Measurements from ENCODE around the gene BCR.

The BCR gene

GRCh38 chr22:23151827-23152226 lies 28.5 kb upstream of the BCR start:
- DNase-seq = no peak

DNA sequence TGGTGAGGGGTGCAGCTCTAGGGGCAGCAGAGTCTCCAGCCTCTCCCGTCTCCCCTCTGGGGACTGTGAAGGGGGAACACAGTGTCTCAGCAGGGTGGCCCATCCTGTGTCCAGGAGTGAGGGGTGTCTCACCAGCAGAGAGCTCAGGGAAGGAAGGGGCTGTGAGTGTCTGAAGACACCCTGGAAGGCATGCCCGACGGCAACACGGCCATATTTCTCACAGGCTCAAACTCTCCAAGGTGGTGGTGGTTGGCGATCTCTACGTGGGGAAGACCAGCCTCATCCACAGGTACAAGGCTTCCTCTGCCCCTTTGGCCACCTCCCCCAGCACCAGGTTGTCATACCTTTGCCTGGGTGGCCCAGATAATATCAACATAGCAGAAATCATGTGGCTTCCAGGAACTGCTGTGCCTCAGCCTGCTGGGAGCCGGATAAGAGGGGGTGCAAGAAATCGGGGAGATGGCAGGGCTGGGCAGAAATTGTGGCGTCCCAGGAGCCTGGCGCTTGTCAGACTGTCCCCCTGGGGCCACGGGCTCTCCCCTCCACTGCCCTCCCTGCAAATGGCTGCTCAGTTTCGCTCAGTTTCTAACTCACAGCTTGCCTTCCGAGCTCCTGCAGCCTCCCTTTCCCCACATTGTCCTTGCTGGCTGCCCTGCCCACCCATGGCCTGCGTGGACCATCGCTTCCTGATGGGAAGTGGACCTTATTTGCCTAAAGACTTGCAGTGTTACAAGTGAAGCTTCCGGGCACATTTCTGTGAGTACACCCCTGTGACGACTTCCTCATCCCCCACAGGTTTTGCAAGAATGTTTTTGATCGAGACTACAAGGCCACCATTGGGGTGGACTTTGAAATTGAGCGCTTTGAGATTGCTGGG lies 27.8 kb upstream of the BCR start:
- DNase-seq = no peak

- DNase-seq = no peak
Observed at GRCh38 chr22:23153994-23154393, 26.3 kb upstream of the BCR start.

GRCh38 chr22:23154461-23154860 lies 25.8 kb upstream of the BCR start:
- no peak for DNase-seq

DNA sequence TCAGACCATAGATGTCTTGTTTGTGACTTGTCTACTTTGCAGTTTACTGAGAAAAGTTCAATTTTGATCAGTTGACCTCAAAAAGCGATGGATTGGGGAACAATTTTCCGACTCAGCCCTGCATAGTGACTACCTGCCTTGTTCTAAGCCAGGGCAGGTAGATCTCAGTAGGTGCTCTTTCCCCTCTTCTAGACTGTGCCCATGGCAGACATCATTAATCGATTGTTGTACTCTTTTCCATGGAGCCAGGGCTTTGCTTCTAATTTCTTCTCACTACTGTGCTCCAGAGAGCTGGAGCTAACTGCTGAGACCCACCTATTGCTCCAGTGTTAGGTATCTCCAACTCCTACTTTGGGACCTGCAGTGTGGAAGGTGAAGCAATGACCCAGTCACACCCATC lies 25.2 kb upstream of the BCR start:
- no peak for DNase-seq

DNA sequence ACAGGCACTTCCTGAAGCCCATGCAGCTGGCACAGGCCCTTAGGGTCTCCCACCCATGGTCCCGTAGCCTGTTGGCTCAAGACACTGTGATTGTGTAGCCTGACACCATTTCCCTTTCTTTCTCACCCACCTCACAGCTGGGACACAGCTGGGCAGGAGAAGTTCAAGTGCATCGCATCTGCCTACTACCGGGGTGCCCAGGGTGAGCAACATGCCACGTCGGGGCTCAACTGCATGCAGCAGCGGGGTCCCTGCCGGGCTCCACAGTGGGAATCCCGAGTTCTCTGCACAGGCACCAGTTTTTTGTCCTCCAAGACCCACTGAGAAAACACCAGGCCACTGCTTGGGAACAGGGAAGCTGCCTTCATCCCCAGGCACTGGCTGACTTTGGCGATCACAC lies 24.5 kb upstream of the BCR start:
- no peak for DNase-seq

DNA sequence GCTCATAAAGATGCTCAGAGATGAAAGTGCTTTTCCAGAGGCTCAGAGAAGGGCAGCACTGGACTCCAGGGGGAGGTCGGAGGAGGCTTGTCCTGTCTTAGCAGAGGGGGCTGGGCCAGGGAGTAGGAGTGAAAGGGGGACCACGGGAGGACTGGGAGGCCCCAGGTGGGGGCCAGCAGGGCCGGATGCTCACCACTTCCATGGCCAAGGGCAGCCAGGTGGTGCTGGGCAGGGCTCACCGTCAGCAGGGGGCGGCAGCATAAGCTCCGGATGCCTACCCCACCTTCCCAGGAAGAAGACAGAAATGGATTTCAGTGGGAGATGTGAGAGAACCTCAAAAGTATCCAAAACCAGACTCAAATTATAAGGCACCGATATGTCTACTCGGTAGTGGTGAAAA lies 24.0 kb upstream of the BCR start:
- no peak for DNase-seq

- no peak for DNase-seq
Observed at GRCh38 chr22:23157560-23158515, 22.5 kb upstream of the BCR start.

DNA sequence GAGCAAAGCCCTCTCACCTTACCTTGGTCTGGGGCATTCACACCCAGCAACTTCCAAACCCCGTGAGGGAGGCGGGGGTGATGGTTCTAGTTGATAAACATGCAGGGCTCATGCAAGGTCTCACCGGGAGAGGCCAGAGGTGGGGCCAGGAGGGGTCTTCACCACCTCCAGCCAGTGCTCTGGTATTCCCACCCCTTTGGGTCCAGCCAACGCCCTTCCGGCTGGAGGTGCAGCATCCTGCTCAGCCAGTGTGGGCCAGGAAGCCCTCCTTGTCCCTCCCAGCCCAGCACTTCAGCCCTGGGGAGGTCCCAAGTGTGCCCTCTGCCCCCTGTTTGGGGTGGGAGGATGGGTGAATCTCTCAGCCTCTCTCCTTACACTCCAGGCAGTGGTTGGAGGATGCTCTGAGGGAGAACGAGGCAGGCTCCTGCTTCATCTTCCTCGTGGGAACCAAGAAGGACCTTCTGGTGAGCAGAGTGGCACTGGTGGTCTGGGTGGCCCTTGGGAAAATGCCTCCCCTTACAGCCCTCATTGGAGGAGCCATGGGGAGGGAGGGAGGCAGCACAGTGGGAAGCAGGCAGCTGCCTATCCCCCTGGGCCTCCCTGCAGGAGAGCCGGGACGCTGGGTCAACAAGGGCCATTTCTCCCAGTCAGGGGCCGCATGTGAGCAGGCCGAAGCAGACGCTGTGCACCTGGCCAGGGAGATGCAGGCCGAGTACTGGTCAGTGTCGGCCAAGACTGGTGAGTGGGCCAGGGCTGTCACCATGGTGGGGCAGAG lies 21.6 kb upstream of the BCR start:
- DNase-seq = no peak

GRCh38 chr22:23159291-23159630 lies 21.0 kb upstream of the BCR start:
- DNase-seq = no peak

DNA sequence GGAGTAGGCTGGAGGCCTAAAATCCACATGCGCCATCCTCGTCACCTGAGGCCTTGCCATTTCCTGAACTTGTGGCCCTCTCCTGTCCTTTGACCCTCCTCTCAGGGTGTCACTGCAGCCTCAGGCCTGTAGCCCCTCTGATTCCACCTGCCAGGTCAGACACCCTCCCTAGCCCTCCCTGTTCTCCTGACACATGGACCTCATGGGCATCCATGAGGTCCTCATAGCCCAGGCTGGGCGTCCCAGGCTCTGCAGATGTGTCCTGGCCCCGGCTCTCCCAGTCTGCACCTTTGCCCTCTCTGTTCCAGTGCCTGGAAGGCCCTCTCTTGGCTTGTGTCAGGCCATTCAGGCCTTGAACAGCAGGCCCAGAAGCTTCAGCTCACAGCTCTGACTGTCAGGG lies 19.3 kb upstream of the BCR start:
- no peak for DNase-seq

DNA sequence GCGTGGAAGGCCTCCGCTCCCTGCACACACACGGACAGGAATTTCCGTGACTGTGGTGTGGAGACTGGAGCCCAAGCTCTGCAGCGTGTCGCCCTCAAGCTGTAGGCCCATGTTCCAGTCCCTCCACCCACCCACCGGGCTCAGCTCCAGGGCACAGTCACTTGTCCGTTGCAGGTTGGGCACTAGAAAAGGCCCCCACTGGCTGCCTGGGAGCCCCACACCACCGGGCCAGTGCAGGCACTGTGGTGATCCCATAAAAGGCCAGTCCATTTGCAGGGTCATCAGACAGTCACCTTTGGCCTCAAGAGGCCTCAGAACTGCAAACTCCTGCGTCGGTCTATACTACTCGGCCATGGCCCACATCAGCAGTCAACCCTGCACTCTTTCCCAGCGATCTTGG lies 18.7 kb upstream of the BCR start:
- no peak for DNase-seq

GRCh38 chr22:23163665-23164064 lies 16.6 kb upstream of the BCR start:
- DNase-seq = no peak

- DNase-seq = no peak
Observed at GRCh38 chr22:23164091-23164490, 16.2 kb upstream of the BCR start.

- DNase-seq = no peak
Observed at GRCh38 chr22:23166042-23166831, 14.1 kb upstream of the BCR start.

GRCh38 chr22:23166841-23167616 lies 13.3 kb upstream of the BCR start:
- no peak for DNase-seq

DNA sequence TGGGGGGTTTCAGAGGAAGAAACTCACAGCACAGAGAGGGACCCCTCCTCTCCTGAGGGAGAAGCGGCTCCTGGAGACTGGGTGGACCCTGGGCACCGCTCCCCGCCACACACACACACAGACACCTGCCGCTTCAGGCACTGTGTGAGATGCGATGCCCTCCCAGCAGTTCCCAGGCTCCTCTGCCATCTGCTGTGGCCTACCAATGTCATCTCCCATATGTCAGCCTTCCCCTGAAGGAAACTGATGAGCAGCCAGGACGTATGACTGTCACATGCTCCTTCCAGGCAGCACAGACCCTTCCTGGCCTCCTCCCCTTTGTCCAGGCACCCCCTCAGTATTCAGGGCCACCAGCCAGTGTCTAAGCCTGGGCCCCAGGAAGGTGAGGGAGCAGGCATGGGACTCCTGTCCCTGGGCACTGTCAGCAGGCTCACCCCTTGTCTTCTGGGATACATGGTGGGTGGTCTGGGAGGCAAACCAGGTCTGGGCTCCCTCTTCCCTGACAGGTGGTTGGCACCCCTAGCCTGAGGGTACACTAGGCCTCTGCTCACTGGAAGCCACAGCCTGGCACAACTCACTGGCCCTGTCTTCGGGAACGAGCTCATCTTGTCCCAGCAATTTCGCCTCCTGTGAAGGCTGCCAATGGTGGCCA lies 11.8 kb upstream of the BCR start:
- no peak for DNase-seq

GRCh38 chr22:23169043-23169406 lies 11.3 kb upstream of the BCR start:
- no peak for DNase-seq

DNA sequence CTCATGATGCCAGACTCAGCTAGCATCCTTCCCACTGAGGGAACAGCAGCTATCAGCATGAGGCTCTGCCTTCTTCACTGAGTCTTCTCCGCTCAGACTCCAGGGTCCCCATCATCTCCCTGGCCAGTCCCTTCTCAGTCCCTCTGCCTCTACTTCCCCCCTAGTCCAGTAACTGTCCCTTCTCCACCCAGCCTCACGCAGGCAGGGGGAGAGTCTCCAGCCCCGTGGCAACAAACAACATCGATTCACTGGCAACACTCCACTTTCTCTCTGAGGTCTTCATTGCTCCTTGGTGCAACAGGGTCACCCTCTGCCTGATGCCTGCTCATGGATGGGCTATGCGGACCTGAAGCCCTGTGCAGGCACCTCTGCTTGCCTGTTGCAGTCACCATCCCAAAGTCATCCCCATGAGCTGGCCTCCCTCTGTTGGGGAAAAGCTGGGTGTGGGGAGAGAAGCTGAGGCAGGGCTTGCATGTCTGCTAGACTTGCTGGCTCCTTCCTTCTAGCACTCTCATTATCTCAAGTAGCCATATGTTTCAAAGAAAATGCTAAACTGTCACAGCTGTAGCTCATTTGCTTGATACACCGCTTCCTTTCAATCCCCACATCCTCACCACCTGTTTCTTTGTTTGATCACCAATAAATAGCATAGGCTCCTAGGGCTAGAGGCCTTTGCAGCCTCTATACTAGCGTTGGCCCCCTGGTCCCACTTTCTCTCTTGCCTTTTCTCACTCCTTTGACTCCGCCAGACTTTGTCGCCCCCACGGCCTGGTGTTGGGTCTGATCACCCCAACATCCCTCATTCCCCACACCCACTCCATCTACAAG lies 4.3 kb upstream of the BCR start:
- peak in 1 of 5 experiments; percentile 83 for DNase-seq

- DNase-seq = peak in 1 of 5 experiments; percentile 66
Observed at GRCh38 chr22:23176645-23177027, 3.7 kb upstream of the BCR start.
